Esophagus squamous epithelium (tissue), 5 donors: Measurements from ENCODE around the gene RILP. TPM values are rescaled to one million over a fixed set of nuclear protein-coding genes. Genes with fewer than 3 reads are reported as not detected.
A peak's percentile ranks its signal among the peaks of the same experiment; 100 is the strongest.

ENCODE experiments used
- DNase-seq: peaks from one replicate; lab custom pipeline; 2025; lab: John Stamatoyannopoulos, UW
- H3K27ac ChIP-seq, 4 donors: fragments of 200-600 bp; sonication (generic); one replicate each; pipeline ENCODE4 v1.5.1; 2016 to 2019; ENCODE audit warnings: mild to moderate bottlenecking in 1 of 4
- H3K27me3 ChIP-seq, 4 donors: fragments of 200-600 bp; sonication (generic); 1 replicate in 3 of 4; 2 replicates in 1 of 4; pipeline versions ENCODE4 v1.5.1 to v1.6.0; 2017 to 2021; ENCODE audit warnings: antibody characterized with exemption in 1 of 4
- H3K36me3 ChIP-seq, 3 donors: fragments of 200-600 bp; sonication (generic); one replicate each; pipeline ENCODE4 v1.5.1; 2016 to 2019
- H3K4me1 ChIP-seq, 3 donors: fragments of 200-600 bp; sonication (generic); one replicate each; pipeline ENCODE4 v1.5.1; 2017 to 2019
- H3K4me3 ChIP-seq, 4 donors: fragments of 200-600 bp; sonication (generic); 1 replicate in 3 of 4; 2 replicates in 1 of 4; pipeline ENCODE4 v1.5.1; 2016 to 2019; ENCODE audit warnings: mild to moderate bottlenecking in 2 of 4, moderate library complexity in 1 of 4
- H3K9me3 ChIP-seq, 3 donors: fragments of 200-600 bp; sonication (generic); one replicate each; pipeline ENCODE4 v1.5.1; 2016 to 2019
- POLR2A ChIP-seq, 4 donors: fragments of 450-650 bp; IDR thresholded peaks; one replicate each; pipeline ENCODE4 v1.6.1; 2017; ENCODE audit warnings: antibody characterized with exemption in 4 of 4, mild to moderate bottlenecking in 4 of 4, moderate library complexity in 3 of 4
- WGBS, 2 donors: methylation state at CpG; one replicate each; pipeline ENCODE4 v1.1.5; 2018; 5-methylcytosine and 5-hydroxymethylcytosine counted together
- intact Hi-C: fragments of 100-400 bp; cut with DNase I; formaldehyde crosslinking; loops from one replicate; pipeline ENCODE4 v1.15.0; 2022
- total RNA-seq, 4 donors: library from RNA; depleted of rRNA; stranded (reverse); fragments of >200 nt; gene quantifications; one replicate each; pipeline ENCODE4 v1.1.0, GENCODE V29; 2016
- TF ChIP-seq, protein P1 (sequence below), 6 experiments: fragments of 450-650 bp in 4 of 6; fragments of 200-600 bp in 2 of 6; sonication (generic) in 2 of 6; IDR thresholded peaks; one replicate each; pipeline ENCODE4 v1.5.1; 2016 to 2019; ENCODE audit warnings: antibody characterized with exemption in 6 of 6, mild to moderate bottlenecking in 4 of 6, moderate library complexity in 4 of 6
- donor health status: DM: yes; HTN: yes; CAD: no.

The RILP gene
- total RNA-seq, 4 donors from 2014 or later = 3.0 to 16.5 (median 13.9) TPM

DNA sequence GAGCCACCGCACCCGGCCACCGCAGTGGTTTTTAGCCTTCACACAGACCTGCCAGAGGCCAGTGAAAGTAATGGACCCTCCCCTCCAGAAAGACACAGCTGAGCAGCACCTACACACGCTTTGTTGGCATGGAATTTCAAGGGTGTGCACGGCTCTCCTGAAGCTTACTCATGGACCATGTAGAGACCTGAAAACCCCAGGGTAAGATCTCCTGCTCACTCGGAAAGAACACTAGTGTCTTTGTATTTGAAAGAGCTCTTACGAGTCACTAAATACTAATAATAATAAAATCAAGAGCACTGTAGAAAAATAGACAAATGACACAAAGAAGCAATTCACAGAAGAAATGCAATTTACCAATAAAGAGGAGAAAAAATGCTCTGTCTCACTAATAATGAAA, 41.0 kb downstream of the RILP start:
- Histone ChIP-seq H3K36me3 (no peaks in the 10 kb centered on the region), H3K27ac (peak overlapping the region in 1 of 4 donors; percentile 21), H3K27me3 (no peaks in the 10 kb centered on the region), H3K4me3 (no peak overlapping the region), H3K4me1 (peaks cover 0 to 29% (median 6%) of the 10 kb centered on the region in 3 donors), H3K9me3 (no peaks in the 10 kb centered on the region)
- DNase-seq = no peak
- intact Hi-C loops = no loop called here
- WGBS, 2 donors = 33 to 40% methylated on average over 4 of the region's 7 CpGs
- no peak for TF ChIP-seq POLR2A (IDR thresholded peaks at IDR 0.05)
- TF ChIP-seq, protein P1, sequence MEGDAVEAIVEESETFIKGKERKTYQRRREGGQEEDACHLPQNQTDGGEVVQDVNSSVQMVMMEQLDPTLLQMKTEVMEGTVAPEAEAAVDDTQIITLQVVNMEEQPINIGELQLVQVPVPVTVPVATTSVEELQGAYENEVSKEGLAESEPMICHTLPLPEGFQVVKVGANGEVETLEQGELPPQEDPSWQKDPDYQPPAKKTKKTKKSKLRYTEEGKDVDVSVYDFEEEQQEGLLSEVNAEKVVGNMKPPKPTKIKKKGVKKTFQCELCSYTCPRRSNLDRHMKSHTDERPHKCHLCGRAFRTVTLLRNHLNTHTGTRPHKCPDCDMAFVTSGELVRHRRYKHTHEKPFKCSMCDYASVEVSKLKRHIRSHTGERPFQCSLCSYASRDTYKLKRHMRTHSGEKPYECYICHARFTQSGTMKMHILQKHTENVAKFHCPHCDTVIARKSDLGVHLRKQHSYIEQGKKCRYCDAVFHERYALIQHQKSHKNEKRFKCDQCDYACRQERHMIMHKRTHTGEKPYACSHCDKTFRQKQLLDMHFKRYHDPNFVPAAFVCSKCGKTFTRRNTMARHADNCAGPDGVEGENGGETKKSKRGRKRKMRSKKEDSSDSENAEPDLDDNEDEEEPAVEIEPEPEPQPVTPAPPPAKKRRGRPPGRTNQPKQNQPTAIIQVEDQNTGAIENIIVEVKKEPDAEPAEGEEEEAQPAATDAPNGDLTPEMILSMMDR (IDR thresholded peaks at IDR 0.05) = no peak

- Histone ChIP-seq H3K4me1 (peaks cover 0 to 29% (median 6%) of the 10 kb centered on the region in 3 donors), H3K9me3 (no peaks in the 10 kb centered on the region), H3K27ac (peak overlapping the region in 2 of 4 donors; percentile 54 to 59), H3K27me3 (no peaks in the 10 kb centered on the region), H3K36me3 (no peaks in the 10 kb centered on the region), H3K4me3 (no peak overlapping the region)
- intact Hi-C loops = no loop called here
- whole genome bisulfite sequencing, 2 donors = 82 to 93% methylated on average over 2 to 4 of the region's 5 CpGs
- TF ChIP-seq, protein P1 (IDR thresholded peaks at IDR 0.05) = no peak
- TF ChIP-seq POLR2A (IDR thresholded peaks at IDR 0.05) = no peak
- no peak for DNase-seq
Observed at GRCh38 chr17:1607971-1608320, 41.7 kb downstream of the RILP start.

DNA sequence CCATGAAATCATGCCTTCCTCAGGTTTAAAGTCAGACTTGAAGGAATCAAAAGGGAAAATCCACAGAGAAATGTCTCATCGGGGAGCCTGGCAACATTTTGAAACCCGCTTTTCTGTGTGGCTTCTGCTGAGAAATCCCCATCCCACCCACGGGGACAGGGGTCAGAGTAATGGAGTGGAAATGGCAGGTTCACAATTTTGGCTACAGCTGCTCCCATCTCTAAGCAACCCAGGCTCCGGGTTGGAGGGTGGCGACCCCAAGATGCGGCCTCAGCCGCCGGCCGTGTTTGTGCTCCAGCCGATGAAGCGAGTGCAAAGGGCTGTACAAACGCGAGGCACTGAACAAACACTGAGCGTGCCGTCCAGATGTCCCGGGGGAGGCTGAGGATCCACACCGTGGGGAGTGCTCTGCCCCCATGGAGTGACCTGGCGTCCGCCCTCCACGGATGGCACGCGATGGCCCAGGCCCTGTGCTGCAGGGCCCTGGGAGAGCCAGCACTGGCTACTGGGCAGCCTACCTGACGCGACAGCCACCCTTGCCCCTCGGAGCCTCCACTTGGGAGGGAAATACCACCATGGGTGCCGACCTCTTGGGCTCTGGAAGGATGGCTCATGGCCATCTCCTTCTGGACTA, 43.2 kb downstream of the RILP start:
- no peak for TF ChIP-seq POLR2A (IDR thresholded peaks at IDR 0.05)
- TF ChIP-seq, protein P1 (IDR thresholded peaks at IDR 0.05) = no peak
- peaks cover 0 to 29% (median 6%) of the 10 kb centered on the region in 3 donors for H3K4me1 ChIP-seq
- no peak for DNase-seq
- peak overlapping the region in 3 of 4 donors; percentile 1 to 64 (median 59) for H3K27ac ChIP-seq
- intact Hi-C loops = no loop called here
- no peak overlapping the region for H3K4me3 ChIP-seq
- 69 to 77% methylated on average over 2 to 13 of the region's 26 CpGs for WGBS, 2 donors
- H3K27me3 ChIP-seq = no peaks in the 10 kb centered on the region
- no peaks in the 10 kb centered on the region for H3K36me3 ChIP-seq
- H3K9me3 ChIP-seq = no peaks in the 10 kb centered on the region

GRCh38 chr17:1605681-1606351, 43.9 kb downstream of the RILP start:
- no peaks in the 10 kb centered on the region for H3K36me3 ChIP-seq
- H3K9me3 ChIP-seq = no peaks in the 10 kb centered on the region
- 83 to 100% methylated on average over 1 to 9 of the region's 19 CpGs for WGBS, 2 donors
- H3K27ac ChIP-seq = peak overlapping the region in 2 of 4 donors; percentile 5 to 59
- TF ChIP-seq, protein P1 (IDR thresholded peaks at IDR 0.05) = no peak
- no peak for TF ChIP-seq POLR2A (IDR thresholded peaks at IDR 0.05)
- no peak overlapping the region for H3K4me3 ChIP-seq
- H3K27me3 ChIP-seq = no peaks in the 10 kb centered on the region
- DNase-seq = no peak
- H3K4me1 ChIP-seq = peaks cover 0 to 29% (median 6%) of the 10 kb centered on the region in 3 donors
- intact Hi-C loops = no loop called here

- Histone ChIP-seq H3K27me3 (no peaks in the 10 kb centered on the region), H3K36me3 (no peaks in the 10 kb centered on the region), H3K9me3 (no peaks in the 10 kb centered on the region), H3K27ac (peak overlapping the region in 1 of 4 donors; percentile 5), H3K4me3 (no peak overlapping the region), H3K4me1 (peaks cover 0 to 29% (median 6%) of the 10 kb centered on the region in 3 donors)
- TF ChIP-seq, protein P1 (IDR thresholded peaks at IDR 0.05) = no peak
- TF ChIP-seq POLR2A (IDR thresholded peaks at IDR 0.05) = no peak
- intact Hi-C loops = no loop called here
- no peak for DNase-seq
- 81% methylated on average over 5 of the region's 35 CpGs; no CpG with 5 or more reads in 1 of the 2 donors for WGBS, 2 donors
Observed at GRCh38 chr17:1604831-1605528, 44.7 kb downstream of the RILP start.
